ENCODE measurements around the gene MBOAT2. TPM values are rescaled to one million over a fixed set of nuclear protein-coding genes. Genes with fewer than 3 reads are reported as not detected.

The MBOAT2 gene
- total RNA-seq, 2 donors from 2014 or later = 4.4 to 6.6 TPM

GRCh38 chr2:9024575-9024974, 21.1 kb upstream of the MBOAT2 start:
- H3K36me3 Mint-ChIP-seq = no peaks in the 10 kb centered on the region
- DNase-seq (ENCODE audit: low spot score in 2 of 2) (no peak), ATAC-seq (no peak)
- H3K27ac Mint-ChIP-seq = no peak overlapping the region
- no peaks in the 10 kb centered on the region for H3K9me3 Mint-ChIP-seq

- no peaks in the 10 kb centered on the region for H3K9me3 Mint-ChIP-seq
These were observed 18.2 kb upstream of the MBOAT2 start for GRCh38 chr2:9021563-9022211.

GRCh38 chr2:9020267-9020666, 16.8 kb upstream of the MBOAT2 start:
- ATAC-seq (no peak), DNase-seq (ENCODE audit: low spot score in 2 of 2) (no peak)
- no peaks in the 10 kb centered on the region for H3K36me3 Mint-ChIP-seq
- H3K9me3 Mint-ChIP-seq = no peaks in the 10 kb centered on the region
- H3K27ac Mint-ChIP-seq = no peak overlapping the region

More at GRCh38 chr2:9021563-9022211, 18.2 kb upstream of the MBOAT2 start:
- no peak for ATAC-seq
- Mint-ChIP-seq H3K36me3 (no peaks in the 10 kb centered on the region), H3K27ac (no peak overlapping the region)
- DNase-seq (ENCODE audit: low spot score in 2 of 2) = no peak

- no peaks in the 10 kb centered on the region for H3K9me3 Mint-ChIP-seq
- DNase-seq (ENCODE audit: low spot score in 2 of 2) (no peak), ATAC-seq (no peak)
- no peak overlapping the region for H3K27ac Mint-ChIP-seq
- H3K36me3 Mint-ChIP-seq = no peaks in the 10 kb centered on the region
These were observed 15.1 kb upstream of the MBOAT2 start for GRCh38 chr2:9018534-9018933.

- Mint-ChIP-seq H3K9me3 (no peaks in the 10 kb centered on the region), H3K36me3 (no peaks in the 10 kb centered on the region), H3K27ac (no peak overlapping the region)
- ATAC-seq (no peak), DNase-seq (ENCODE audit: low spot score in 2 of 2) (no peak)
These were observed 14.6 kb upstream of the MBOAT2 start for GRCh38 chr2:9018109-9018508.

- no peak overlapping the region for H3K27ac Mint-ChIP-seq
- H3K36me3 Mint-ChIP-seq = no peaks in the 10 kb centered on the region
- DNase-seq (ENCODE audit: low spot score in 2 of 2) = no peak
- no peaks in the 10 kb centered on the region for H3K9me3 Mint-ChIP-seq
- no peak for ATAC-seq
These were observed 13.9 kb upstream of the MBOAT2 start for GRCh38 chr2:9017411-9017810.

- no peak overlapping the region for H3K27ac Mint-ChIP-seq
- H3K36me3 Mint-ChIP-seq = no peaks in the 10 kb centered on the region
- ATAC-seq (no peak), DNase-seq (ENCODE audit: low spot score in 2 of 2) (no peak)
- no peaks in the 10 kb centered on the region for H3K9me3 Mint-ChIP-seq
These were observed 12.5 kb upstream of the MBOAT2 start for GRCh38 chr2:9015998-9016397.

- ATAC-seq (no peak), DNase-seq (ENCODE audit: low spot score in 2 of 2) (no peak)
- H3K9me3 Mint-ChIP-seq = no peaks in the 10 kb centered on the region
These were observed 9.9 kb upstream of the MBOAT2 start for GRCh38 chr2:9013403-9013802.

GRCh38 chr2:9010866-9011265, 7.4 kb upstream of the MBOAT2 start:
- DNase-seq (ENCODE audit: low spot score in 2 of 2) = no peak
- H3K36me3 Mint-ChIP-seq = no peaks in the 10 kb centered on the region

More at GRCh38 chr2:9013403-9013802, 9.9 kb upstream of the MBOAT2 start:
- Mint-ChIP-seq H3K27ac (no peak overlapping the region), H3K36me3 (no peaks in the 10 kb centered on the region)

GRCh38 chr2:9008951-9009664, 5.6 kb upstream of the MBOAT2 start:
- H3K36me3 Mint-ChIP-seq = no peaks in the 10 kb centered on the region
- H3K9me3 Mint-ChIP-seq = no peaks in the 10 kb centered on the region
- no peak for DNase-seq (ENCODE audit: low spot score in 2 of 2)
- ATAC-seq = no peak
- no peak overlapping the region for H3K27ac Mint-ChIP-seq

More at GRCh38 chr2:9010866-9011265, 7.4 kb upstream of the MBOAT2 start:
- no peak overlapping the region for H3K27ac Mint-ChIP-seq
- no peaks in the 10 kb centered on the region for H3K9me3 Mint-ChIP-seq
- ATAC-seq = no peak

GRCh38 chr2:9006368-9006767, 2.9 kb upstream of the MBOAT2 start:
- no peak for ATAC-seq
- no peaks in the 10 kb centered on the region for H3K9me3 Mint-ChIP-seq
- no peak for DNase-seq (ENCODE audit: low spot score in 2 of 2)
- no peaks in the 10 kb centered on the region for H3K36me3 Mint-ChIP-seq
- no peak overlapping the region for H3K27ac Mint-ChIP-seq

GRCh38 chr2:9004338-9005204, 1.1 kb upstream of the MBOAT2 start:
- Mint-ChIP-seq H3K9me3 (no peaks in the 10 kb centered on the region), H3K27ac (no peak overlapping the region), H3K36me3 (no peaks in the 10 kb centered on the region)
- DNase-seq (ENCODE audit: low spot score in 2 of 2) = no peak
- ATAC-seq = no peak

- ATAC-seq (no peak), DNase-seq (ENCODE audit: low spot score in 2 of 2) (no peak)
- Mint-ChIP-seq H3K9me3 (no peaks in the 10 kb centered on the region), H3K36me3 (no peaks in the 10 kb centered on the region), H3K27ac (no peak overlapping the region)
These were observed 193 bp downstream of the MBOAT2 start for GRCh38 chr2:9003366-9003615.

- Mint-ChIP-seq H3K9me3 (no peaks in the 10 kb centered on the region), H3K36me3 (no peaks in the 10 kb centered on the region), H3K27ac (no peak overlapping the region)
- DNase-seq (ENCODE audit: low spot score in 2 of 2) (peak in 1 of 2 donors; percentile 10), ATAC-seq (peak in 1 of 2 donors; percentile 0)
These were observed 683 bp downstream of the MBOAT2 start for GRCh38 chr2:9002637-9003365.

- Mint-ChIP-seq H3K36me3 (no peaks in the 10 kb centered on the region), H3K9me3 (no peaks in the 10 kb centered on the region), H3K27ac (no peak overlapping the region)
- ATAC-seq = no peak
- no peak for DNase-seq (ENCODE audit: low spot score in 2 of 2)
These were observed 1.2 kb downstream of the MBOAT2 start for GRCh38 chr2:9002313-9002636.

GRCh38 chr2:9001778-9002177, 1.7 kb downstream of the MBOAT2 start:
- Mint-ChIP-seq H3K9me3 (no peaks in the 10 kb centered on the region), H3K27ac (no peak overlapping the region), H3K36me3 (no peaks in the 10 kb centered on the region)
- DNase-seq (ENCODE audit: low spot score in 2 of 2) = no peak
- no peak for ATAC-seq

- no peaks in the 10 kb centered on the region for H3K36me3 Mint-ChIP-seq
- ATAC-seq (no peak), DNase-seq (ENCODE audit: low spot score in 2 of 2) (no peak)
- H3K9me3 Mint-ChIP-seq = no peaks in the 10 kb centered on the region
- no peak overlapping the region for H3K27ac Mint-ChIP-seq
These were observed 2.3 kb downstream of the MBOAT2 start for GRCh38 chr2:9001229-9001628.

Data from activated naive CD4-positive, alpha-beta T cell treated with anti-CD3 and anti-CD28 coated beads, Interleukin-2, amount 50 U/mL, for 72 hours (primary cell).